ENCODE results near the gene NTM.

- TF ChIP-seq POLR2A (IDR thresholded peaks at IDR 0.05): no peak
- TF ChIP-seq, protein P1, sequence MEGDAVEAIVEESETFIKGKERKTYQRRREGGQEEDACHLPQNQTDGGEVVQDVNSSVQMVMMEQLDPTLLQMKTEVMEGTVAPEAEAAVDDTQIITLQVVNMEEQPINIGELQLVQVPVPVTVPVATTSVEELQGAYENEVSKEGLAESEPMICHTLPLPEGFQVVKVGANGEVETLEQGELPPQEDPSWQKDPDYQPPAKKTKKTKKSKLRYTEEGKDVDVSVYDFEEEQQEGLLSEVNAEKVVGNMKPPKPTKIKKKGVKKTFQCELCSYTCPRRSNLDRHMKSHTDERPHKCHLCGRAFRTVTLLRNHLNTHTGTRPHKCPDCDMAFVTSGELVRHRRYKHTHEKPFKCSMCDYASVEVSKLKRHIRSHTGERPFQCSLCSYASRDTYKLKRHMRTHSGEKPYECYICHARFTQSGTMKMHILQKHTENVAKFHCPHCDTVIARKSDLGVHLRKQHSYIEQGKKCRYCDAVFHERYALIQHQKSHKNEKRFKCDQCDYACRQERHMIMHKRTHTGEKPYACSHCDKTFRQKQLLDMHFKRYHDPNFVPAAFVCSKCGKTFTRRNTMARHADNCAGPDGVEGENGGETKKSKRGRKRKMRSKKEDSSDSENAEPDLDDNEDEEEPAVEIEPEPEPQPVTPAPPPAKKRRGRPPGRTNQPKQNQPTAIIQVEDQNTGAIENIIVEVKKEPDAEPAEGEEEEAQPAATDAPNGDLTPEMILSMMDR (IDR thresholded peaks at IDR 0.05): no peak
Measured at GRCh38 chr11:132158091-132158490, 787.7 kb downstream of the NTM start.
